HG02798 (cell line): ENCODE results near the gene BCL2L14.
"Not testable (repeated sequence)": the region's sequence is repeated elsewhere in the genome, so short reads cannot be mapped to it uniquely, and the experiment has no call there.

ENCODE experiments used
- ATAC-seq: cut with Tn5 transposase; IDR thresholded peaks from one replicate; pipeline ENCODE4 v1.9.1; 2021; ENCODE audit warnings: mild to moderate bottlenecking; ENCODE audit not compliant: unreplicated experiment, poor library complexity

The BCL2L14 gene

DNA sequence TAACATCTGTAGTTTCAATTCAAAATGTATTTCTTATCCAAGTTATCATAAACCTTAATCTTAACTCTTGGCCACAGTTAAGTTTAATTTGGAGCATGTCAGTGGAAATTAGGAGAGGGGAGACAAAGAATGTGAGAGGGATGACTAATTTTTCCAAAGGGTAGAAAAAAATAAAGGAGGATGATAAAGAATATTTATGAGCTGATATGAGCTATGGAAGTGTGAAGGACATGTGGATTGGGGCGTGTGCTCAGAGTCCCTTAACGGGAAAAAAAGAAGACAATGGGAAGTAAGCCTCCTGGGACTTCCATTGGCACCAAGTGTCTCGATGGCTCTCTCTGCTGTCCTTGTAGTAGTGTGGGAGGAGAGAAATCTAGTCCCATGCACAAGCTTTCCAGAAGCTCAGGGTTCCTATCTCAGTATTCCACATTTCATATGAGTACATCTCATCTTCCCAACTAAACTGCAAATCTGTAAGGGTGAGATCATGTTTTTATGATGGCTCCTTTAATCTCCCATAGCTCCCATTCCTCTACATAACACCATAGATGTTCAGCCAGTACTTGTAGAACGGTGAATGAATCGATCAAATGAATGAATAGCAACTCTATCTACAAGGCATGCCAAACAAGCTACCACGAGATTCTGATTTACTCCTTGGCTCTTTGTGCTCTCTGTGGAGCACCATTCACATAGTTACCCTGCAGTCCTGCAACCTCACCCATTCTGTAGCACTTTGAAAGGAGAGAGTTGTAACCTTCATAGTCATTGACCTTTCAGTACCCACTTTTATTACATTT lies 27.4 kb downstream of the BCL2L14 start:
- no peak for ATAC-seq

DNA sequence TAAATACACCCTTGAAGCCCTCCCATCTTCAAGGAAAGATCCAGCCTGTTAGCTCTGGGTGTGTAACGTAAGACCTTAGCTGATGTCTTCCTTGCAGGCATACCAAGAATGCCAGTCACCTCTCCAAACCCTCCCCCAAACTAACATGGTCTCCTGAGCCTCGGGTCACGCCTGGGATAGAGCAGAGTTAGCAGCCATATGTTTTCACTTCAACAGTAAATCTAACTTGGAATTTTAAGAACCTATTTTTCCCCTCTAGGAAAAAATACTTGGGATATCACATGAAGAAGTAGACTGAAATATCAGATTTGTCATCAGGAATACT lies 27.9 kb downstream of the BCL2L14 start:
- ATAC-seq = no peak

DNA sequence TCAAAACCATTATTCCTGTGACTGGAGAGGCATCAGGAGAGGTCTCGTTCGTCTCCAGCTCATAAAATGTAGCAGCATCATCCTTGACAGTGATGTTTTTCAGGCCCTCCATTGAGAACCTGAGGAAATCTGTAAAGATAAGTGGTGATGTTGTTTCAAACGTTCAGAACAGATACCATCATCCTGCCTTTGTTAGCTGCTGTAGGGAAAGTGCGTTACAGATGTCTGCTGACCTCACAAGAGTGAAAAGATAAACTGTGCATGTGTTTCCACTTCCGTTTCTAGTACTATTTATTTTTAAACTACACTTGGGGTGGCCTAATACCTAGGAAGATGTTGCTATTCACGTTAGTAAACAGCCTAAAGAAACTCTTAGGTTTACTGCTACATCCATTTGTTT lies 28.4 kb downstream of the BCL2L14 start:
- ATAC-seq = no peak

DNA sequence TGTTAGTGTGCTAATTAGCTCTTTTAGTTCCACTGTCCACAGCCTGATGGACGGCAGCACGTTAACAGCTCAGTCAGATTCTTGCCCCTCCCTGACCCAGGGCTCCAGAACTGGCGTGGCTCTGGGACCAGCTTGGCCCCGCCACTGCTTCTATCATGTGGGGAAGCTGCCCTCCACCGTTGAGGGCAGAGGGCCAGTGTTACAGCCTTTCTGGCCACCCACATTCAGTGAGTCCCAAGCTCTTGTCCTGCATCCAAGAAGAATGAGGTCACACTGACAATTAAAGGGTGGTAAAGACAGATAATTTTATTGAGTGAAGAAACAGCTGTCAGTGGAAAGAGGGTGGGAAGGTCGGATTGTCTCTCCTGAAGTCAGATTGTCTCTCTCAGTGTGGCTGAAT lies 36.9 kb downstream of the BCL2L14 start:
- no peak for ATAC-seq

DNA sequence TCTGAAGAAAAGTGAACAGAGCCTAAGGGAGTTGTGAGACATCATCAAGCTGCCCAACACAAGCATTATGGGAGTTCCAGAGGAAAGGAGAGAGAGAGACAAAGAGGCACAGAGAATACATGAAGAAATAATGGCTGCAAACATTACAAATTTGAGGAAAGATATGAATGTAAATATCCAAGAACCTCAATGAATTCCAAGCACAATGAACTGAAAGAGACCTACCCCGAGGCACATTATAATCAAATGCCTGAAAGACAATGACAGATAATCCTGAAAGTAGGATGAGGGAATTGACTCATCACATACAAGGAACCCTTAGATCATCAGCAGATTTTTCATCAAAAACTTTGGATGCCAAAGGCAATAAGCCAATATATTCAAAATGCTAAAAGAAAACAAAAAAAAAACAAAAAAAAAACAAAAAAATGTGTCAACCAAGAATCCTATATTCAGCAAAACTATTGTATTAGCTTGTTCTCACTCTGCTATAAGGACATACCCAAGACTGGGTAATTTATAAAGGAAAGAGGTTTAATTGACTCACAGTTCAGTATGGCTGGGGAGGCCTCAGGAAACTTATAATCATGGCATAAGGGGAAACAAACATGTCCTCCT lies 37.8 kb downstream of the BCL2L14 start:
- no peak for ATAC-seq

DNA sequence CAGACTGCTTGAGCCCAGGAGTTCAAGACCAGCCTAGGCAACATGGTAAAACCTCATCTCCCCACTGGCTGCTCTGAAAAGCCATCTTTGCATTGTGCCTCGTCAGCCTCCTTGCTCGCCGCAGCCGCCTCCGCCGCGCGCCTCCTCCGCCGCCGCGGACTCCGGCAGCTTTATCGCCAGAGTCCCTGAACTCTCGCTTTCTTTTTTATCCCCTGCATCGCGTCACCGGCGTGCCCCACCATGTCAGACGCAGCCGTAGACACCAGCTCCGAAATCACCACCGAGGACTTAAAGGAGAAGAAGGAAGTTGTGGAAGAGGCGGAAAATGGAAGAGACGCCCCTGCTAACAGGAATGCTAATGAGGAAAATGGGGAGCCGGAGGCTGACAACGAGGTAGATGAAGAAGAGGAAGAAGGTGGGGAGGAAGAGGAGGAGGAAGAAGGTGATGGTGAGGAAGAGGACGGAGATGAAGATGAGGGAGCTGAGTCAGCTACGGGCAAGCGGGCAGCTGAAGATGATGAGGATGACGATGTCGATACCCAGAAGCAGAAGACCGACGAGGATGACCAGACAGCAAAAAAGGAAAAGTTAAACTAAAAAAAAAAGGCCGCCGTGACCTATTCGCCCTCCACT lies 40.3 kb downstream of the BCL2L14 start:
- ATAC-seq = not testable (repeated sequence)

DNA sequence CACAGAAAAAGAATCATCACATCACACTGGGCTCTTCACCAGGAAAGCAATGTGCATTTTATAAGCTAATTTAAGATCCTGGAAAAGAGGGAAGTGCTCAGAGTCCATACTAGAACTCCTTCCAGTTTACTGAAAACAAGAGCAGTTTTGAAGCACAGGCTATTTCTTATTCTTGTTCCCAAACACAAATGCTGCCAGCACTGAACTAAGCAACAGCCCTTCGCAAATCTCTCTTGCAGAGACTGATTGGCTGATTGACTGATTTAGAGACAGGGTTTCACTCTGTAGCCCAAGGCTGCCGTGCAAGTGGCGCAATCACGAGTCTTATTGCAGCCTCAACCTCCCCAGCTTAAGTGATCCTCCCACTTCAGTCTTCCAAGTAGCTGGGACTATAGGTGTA lies 44.8 kb downstream of the BCL2L14 start:
- no peak for ATAC-seq

DNA sequence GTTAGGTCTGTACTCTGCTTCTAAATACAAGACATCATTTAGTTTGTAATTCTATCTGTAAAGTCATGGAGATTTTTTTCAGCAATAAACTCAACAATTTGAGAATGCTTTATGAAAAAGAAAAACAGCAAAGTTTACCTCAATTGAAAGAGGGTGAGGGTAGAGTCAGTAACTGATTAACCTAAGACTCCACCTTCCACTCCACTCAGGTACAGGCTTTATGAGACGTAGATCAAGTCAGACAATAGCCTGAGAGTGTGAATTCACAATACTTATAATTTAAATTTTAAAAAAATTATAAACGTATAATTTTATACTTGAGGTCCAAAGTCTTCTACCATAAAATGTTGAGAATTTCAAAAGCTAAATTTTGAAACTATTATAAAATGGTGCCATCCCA lies 45.9 kb downstream of the BCL2L14 start:
- no peak for ATAC-seq

DNA sequence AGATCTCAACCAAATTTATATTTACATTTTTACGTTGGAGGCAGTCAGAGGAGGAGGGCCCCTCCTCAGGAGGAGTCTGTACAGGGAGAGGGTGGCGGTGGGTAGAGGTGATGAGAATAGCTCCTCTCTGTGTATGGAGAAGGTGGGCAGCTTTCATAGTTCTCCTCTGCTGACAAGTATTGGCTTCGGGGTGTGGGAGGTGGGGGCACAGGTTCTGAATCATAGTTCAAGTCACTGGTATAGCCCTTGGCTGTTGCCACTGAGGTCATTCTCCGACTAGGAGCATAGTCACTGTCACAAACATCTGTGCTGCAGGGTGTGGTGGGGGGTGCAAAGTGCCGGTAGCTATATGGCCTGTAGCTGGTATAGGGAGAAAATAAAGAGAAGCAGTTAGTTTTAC lies 50.3 kb downstream of the BCL2L14 start:
- no peak for ATAC-seq

DNA sequence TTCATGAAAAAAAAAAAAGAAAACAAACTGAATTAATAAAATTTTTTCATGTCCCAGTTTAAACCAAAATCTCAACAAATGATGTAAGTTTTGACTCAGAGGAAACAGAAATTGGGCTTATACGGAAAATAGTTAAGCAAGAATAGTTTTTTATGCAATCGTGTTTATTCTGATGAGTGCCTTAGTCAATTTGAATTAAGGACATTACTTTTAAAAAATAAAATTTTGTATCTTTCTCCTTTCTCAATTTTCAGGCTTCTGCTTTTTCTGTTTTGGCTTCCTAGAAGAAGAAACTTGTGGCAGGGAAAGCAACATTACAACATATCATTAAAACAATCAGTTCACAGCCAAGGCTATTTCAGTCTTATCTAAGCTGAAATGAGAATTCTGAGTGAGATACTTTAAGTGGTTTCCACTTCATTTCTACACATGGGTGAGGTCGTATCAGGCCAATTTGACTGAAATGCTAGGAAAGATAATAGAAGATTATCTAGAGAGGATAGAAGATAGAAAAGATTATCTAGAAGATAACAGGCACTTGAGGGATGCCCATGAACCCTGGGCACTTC lies 52.4 kb downstream of the BCL2L14 start:
- no peak for ATAC-seq

DNA sequence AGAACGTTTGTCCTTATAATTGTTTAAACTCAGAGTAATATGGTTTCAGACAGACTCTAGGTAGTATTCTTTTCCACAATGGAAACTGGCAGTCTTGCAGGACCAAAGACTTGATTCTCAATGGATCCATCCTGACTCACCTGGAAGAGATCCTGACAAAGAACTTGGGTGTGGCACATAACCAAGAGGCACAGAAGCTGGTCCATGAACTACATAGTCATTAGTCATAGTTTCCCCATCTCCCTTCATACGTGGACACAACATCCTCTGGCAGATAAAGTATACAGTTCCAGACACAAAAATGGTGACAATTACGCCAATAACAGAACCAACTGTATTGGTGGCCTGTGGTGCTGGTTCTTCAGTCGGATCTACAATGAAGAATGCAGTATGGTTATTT lies 55.8 kb downstream of the BCL2L14 start:
- no peak for ATAC-seq

DNA sequence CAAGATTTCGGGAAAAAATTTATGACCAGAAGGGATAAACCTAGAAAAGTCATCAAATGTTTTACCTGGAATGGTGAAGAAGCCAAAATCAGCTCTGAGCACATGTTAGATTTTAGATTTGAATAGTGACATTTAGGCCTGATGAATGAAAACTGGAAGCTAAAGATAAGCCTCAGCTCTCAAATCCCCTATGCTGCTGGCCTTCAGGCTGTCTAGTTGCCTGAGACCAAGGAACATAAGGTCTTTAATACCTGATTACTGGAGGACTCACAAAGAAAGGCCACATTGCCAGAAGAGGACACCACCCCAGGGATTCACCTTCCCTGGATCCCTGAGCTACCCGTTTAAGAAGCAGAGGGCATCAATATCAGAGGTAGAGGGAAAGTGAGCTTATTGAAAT lies 56.6 kb downstream of the BCL2L14 start:
- ATAC-seq = no peak

DNA sequence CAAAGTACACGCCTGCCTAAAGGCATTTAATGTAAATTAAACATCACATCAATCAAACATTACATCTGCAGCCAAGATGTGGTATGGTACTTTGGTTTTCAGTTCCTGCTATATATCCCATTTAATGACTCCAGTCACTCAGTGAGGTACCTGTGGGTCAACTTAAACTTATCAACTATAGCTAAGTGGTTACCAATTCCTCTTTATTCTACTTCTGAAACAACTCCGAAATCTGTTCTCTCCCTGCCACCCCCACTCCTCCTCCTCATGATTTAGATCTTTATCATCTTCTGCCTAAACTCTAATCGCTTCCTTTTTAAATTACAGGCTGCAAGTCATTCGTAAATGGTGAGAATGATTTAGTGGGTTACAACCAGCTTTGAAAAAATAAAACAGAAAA lies 57.9 kb downstream of the BCL2L14 start:
- ATAC-seq = no peak

DNA sequence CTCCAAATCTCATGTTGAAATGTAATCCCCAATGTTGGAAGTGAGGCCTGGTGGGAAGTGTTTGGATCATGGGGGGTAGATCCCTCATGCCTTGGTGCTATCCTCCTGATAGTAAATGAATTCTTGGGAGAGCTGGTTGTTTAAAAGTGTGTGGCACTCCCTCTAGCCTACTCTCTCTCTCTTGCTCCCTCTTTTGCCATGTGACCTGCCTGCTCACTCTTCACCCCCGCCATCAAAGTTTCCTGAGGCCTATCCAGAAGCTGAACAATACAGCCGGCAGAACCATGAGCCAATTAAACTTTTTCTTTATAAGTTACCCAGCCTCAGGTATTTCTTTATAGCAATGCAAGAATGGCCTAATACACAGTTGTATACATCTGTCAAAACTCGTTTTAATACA lies 62.5 kb downstream of the BCL2L14 start:
- ATAC-seq = no peak

DNA sequence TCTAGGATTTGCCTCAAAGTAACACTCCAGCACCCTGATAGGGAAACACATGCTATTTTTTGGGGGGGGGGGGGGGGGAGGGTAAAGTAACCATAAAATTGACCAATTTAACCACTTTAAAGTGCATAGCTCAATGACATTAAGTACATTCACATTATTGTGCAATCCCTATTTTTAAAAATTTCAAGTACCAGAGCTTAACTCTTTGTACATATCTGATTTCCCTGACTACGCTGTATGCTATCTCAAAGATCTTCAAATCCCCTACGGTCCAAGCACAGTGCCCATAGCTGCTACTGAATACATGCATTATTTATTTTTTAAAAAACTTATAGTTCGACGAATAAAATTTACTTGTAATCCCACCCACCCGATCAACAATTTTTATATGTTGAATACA lies 63.0 kb downstream of the BCL2L14 start:
- ATAC-seq = no peak

DNA sequence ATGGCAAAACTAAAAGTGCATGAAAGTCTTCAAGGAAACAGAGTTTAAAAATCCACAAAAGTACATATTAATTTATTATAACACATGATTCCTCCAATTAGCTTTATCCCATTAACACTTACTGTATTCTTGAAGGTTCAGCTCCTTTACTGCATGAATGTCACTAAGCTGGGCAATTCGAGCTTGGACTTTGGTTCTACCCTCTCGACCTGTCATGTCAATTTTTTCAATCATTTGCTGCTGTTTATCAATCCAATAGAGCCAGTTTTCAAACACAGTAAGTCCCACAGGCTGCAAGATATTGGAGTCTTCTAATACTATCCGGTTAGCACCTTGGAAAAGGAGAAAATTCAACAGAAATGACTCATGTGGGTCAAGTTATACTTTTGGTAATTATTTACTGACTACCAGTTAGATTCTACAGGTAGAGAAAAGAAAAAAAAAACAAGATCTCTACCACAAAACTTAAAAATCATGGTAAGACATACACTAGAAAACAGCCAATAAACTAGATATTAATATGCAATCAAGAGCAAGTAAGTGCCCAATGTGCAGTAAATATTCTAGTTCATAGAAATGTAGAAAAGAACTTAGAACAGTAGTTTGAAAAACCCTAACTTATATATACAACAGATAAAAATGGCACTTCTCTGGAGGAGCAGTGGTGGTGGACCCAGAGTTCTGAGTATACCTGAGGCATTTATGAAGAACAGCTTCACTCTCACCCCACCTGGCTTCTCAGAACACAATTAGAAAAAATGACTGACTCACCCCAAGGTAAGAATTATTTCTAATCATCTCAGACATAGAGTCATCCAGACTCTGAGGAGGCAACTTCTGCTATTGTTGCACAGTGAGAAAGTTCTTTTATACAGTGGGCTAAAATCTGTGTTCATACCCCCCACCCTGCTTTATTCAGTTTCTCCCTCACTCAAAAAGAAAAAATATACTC lies 67.7 kb downstream of the BCL2L14 start:
- ATAC-seq = no peak

DNA sequence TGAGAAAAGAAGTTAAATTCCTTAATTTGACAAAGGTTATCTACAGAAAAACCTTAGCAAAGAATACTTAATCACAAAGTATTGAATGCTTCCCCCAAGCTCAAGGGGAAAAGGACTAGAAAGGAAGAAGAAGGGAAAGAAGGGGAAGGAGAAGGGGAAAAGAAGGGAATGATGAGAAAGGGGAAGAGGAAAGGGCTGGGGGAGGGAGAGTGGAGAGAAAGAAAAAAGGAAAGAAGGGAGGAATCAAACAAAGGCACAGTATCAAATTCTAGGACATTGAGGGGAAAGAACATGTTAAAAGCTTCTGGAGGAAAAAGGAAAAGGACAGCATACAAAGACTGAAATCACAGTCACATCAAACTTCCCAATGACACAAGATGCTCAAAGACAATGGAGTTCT lies 70.3 kb downstream of the BCL2L14 start:
- ATAC-seq = no peak

DNA sequence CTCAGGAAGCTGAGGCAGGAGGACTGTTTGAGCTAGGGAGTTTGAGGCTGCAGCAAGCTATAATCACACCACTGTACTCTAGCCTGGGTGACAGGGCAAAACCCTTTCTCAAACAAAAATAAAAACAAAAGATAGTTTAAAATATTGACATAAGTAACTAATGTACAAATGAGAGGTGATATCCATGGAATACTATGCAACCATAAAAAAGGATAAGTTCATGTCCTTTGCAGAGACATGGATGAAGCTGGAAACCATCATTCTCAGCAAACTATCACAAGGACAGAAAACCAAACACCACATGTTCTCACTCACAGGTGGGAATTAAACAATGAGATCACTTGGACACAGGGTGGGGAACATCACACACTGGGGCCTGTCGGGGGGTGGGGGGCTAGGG lies 73.8 kb downstream of the BCL2L14 start:
- not testable (repeated sequence) for ATAC-seq

DNA sequence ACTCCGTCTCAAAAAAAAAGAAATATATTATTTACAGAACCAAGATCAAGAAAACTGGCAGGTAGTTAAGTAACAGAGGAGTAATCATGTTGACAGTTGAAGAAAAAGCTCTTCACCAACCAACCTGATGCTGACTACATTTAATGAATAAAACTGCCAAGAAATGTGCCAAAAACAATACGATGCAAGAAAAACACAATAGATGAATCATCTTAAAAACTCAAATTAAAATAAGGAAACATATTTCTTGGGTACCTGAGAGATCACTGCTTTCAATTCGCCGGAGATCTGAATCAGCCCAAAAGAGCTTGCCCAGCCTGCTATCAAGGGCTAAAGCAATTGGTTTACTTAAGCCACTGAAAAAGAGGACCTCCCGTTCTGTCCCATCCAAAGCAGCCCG lies 76.4 kb downstream of the BCL2L14 start:
- ATAC-seq = no peak
